T-helper 2 cell treated with Interferon-gamma antibody and Interleukin-4, amounts not matched to agents 5 μg/mL and 100 μg/mL, for 36 hours (primary cell): ENCODE measurements around the gene TMEM178B.

ENCODE experiments used
- DNase-seq: peaks from one replicate; pipeline ENCODE4 v3.0.0; 2021; ENCODE audit warnings: low spot score
- H3K27ac Mint-ChIP-seq: one replicate; pipeline ENCODE4 v1.8.0; 2021; ENCODE audit warnings: mild to moderate bottlenecking, mixed read lengths
- H3K27me3 Mint-ChIP-seq: one replicate; pipeline ENCODE4 v1.8.0; 2021; ENCODE audit warnings: low read depth, mixed read lengths
- H3K36me3 Mint-ChIP-seq: one replicate; pipeline ENCODE4 v1.8.0; 2021; ENCODE audit warnings: low read depth, mixed read lengths
- H3K4me1 Mint-ChIP-seq: one replicate; pipeline ENCODE4 v1.8.0; 2021; ENCODE audit warnings: low read depth, mixed read lengths
- H3K4me3 Mint-ChIP-seq: one replicate; pipeline ENCODE4 v1.8.0; 2022; ENCODE audit warnings: mild to moderate bottlenecking, moderate library complexity, mixed read lengths
- H3K9me3 Mint-ChIP-seq: one replicate; pipeline ENCODE4 v1.8.0; 2021; ENCODE audit warnings: mixed read lengths

TMEM178B gene

DNA sequence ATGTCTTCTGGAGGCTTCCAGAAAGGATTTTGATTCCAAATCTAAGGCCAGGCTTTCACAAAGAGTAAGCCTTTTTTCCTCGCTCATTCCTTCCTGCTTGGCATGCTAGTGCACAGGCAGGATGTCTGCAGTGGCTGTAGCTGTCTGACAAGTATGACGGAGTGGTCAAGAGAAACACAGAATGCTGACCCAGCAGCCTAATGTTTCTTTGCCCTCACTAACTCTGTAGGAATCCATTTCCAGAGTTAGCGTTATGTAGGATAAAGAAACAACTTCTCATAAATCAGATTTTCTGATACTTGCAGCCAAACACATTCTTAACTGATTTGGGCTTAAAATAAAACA, 286.5 kb downstream of the TMEM178B start:
- H3K4me1 Mint-ChIP-seq, result no peaks in the 10 kb centered on the region
- H3K36me3 Mint-ChIP-seq, result no peaks in the 10 kb centered on the region
- DNase-seq, result no peak
- H3K27me3 Mint-ChIP-seq, result no peaks in the 10 kb centered on the region
- no peak overlapping the region for H3K27ac Mint-ChIP-seq
- no peak overlapping the region for H3K4me3 Mint-ChIP-seq
- no peaks in the 10 kb centered on the region for H3K9me3 Mint-ChIP-seq

DNA sequence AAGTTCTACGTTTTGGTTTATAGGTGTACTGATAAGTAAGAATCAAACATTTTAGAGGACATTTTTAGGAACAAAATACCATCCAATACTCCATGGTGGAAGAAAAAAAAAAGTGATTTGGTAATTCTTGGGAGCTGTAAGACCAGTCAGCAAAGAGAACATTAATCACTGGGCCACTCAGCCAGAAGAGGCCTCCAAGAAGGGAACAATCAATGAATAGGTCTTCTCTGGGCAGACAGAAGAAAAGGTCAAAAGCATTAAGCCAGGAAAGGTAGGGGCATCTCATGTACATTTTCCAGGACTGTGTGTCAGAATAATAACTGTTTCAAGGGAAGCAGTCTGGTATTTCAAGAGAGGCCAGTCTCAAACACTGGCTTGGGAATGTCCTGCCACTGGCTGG, 286.9 kb downstream of the TMEM178B start:
- Mint-ChIP-seq H3K9me3 (no peaks in the 10 kb centered on the region), H3K4me1 (no peaks in the 10 kb centered on the region), H3K27me3 (no peaks in the 10 kb centered on the region), H3K27ac (no peak overlapping the region), H3K4me3 (no peak overlapping the region), H3K36me3 (no peaks in the 10 kb centered on the region)
- no peak for DNase-seq

DNA sequence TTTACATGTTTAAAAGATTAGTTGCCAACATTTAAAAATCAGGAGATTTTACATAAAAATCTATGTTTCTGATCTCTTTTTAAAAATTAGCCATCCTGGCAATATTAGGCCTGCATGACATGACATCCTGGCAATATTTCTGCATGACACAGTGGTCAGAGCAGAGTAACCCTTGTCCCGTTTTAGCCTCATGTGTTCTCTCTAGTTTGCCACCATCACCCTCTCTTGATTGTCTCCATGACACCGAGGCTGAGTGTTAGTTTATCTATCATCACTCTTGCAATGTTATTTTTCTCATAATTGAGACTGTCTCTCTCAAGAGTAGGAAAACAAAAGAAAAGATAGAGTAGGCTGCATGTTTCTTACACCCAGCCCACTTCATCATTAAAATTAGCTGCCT, 287.6 kb downstream of the TMEM178B start:
- Mint-ChIP-seq H3K36me3 (no peaks in the 10 kb centered on the region), H3K27me3 (no peaks in the 10 kb centered on the region), H3K4me3 (no peak overlapping the region), H3K9me3 (no peaks in the 10 kb centered on the region), H3K4me1 (no peaks in the 10 kb centered on the region), H3K27ac (no peak overlapping the region)
- DNase-seq, result no peak

DNA sequence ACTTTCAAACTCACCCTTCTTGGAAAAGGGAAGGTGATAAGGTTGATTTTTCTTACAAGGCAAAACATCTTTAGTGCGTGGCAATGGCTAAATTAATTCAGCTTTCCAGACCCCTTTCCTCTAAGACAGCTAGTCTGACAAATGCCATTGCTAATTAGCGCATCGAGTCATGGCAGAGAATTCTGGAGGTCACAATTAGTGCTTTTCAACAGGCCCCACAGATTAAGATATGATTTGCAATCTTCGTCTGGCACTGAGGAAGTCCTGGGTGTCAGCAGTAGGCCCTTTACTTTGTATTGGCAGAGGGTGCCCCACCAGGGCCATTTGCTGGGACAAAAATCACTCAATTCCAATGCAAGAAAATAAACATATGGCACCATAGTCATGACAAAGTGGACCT, 288.1 kb downstream of the TMEM178B start:
- Mint-ChIP-seq H3K4me3 (no peak overlapping the region), H3K36me3 (no peaks in the 10 kb centered on the region), H3K27ac (no peak overlapping the region), H3K9me3 (no peaks in the 10 kb centered on the region), H3K27me3 (no peaks in the 10 kb centered on the region), H3K4me1 (no peaks in the 10 kb centered on the region)
- DNase-seq, result no peak

DNA sequence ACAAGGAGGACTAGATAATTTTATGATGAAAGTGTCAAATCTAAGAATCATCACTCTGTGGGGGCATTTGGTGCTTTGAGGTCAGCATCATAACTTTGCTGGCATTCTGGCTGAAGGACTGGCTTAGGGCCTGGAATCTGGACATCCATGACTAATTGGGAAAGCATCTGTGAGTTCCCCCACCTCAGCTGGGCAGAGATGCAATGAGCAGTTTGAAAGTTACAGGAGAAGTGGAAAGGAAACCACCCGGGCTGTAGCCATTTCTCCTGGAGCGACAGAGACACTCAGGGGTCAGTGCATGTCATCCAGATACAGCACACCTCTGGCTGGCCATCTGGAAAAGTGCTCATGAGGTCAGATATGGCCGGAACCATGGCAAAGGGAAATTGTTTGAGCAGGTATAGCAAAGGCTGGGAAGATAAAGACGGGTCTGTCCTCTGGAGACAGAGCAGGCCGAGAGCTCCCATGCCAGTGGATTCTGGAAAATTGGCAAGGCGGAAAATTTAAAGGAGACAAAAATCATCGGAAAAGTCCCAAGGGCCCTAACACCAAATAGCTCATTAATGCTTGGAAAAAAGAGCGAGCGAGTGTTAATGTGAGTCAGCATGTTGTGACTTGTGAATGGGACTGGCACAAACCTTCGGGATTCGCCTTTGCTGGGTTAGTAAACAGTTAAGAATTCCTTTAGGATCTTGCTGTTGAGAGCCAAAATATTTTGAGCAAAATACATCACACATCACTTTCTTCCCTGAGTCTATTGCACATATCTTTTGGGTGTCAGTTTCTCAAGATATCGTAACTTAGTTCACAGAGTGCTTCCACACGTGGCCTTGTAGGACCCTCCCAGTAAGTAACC, 288.9 kb downstream of the TMEM178B start:
- Mint-ChIP-seq H3K4me3 (no peak overlapping the region), H3K27ac (no peak overlapping the region), H3K27me3 (no peaks in the 10 kb centered on the region), H3K9me3 (no peaks in the 10 kb centered on the region), H3K4me1 (no peaks in the 10 kb centered on the region), H3K36me3 (no peaks in the 10 kb centered on the region)
- DNase-seq, result no peak

DNA sequence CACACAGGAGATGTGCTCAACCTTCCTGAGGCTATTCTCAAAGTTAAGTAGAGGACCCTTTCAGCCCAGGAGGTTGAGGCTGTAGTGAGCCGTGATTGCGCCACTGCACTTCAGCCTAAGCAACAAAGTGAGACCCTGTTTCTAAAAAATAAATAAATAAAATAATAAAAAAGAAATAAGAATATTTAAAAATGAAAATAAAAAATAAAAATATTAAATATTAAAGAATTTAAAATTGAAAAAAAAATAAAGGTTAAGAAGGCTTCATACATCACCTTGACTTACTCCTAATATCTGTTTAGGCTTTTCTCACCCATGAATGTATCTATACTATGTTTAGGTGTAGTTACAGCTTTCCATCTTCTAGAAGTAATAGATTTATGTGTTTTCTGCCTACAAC, 289.9 kb downstream of the TMEM178B start:
- H3K9me3 Mint-ChIP-seq, result no peaks in the 10 kb centered on the region
- no peaks in the 10 kb centered on the region for H3K27me3 Mint-ChIP-seq
- no peak overlapping the region for H3K4me3 Mint-ChIP-seq
- no peaks in the 10 kb centered on the region for H3K36me3 Mint-ChIP-seq
- H3K4me1 Mint-ChIP-seq, result no peaks in the 10 kb centered on the region
- DNase-seq, result no peak
- no peak overlapping the region for H3K27ac Mint-ChIP-seq

DNA sequence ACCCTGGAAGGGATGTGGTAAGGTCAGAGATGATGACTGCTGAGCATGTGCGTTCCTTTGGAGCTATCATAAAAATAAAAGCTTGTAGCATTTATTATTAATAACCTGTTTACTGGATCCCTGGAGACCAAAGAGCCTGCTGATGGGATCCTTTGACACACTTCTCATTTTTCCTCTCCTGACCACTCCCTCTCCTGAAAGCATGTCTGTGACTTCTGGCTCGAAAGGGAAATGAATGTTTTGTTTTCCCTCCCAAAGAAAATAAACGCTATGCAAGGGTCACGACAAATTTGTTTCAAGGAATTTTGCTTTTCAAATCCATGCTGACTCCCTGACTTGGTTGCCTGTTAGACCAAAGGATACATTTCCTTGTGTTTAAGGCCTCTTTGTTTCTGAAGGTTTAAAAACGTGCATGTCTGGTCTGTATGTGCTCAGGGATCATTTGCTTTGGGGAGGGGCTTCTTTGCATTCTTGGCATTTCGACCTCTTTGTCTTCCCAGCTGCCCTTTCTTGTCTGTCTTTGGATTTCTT, 292.3 kb downstream of the TMEM178B start:
- Mint-ChIP-seq H3K4me1 (no peaks in the 10 kb centered on the region), H3K9me3 (no peaks in the 10 kb centered on the region), H3K4me3 (no peak overlapping the region), H3K27ac (no peak overlapping the region), H3K36me3 (no peaks in the 10 kb centered on the region), H3K27me3 (no peaks in the 10 kb centered on the region)
- DNase-seq, result no peak

DNA sequence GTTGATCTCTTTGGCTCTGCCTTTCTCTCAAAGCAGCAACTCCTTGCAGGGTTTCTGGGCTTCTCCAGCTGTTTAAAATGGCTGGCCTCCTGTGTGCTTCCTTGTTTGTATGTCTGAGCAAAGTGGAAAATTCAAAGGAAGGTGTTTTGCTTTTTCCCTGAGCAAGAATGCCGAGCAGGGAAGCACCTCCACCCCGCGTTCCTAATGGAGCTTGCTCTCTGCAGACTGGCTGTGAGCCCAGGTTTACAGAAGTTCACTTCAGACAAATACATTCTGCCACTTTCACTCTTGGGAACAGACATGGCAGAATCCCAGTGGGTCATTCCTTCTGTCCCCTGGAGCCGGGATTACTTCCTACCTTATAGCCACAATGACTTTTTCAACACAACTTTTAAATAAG, 295.6 kb downstream of the TMEM178B start:
- DNase-seq, result no peak
- Mint-ChIP-seq H3K9me3 (no peaks in the 10 kb centered on the region), H3K27ac (no peak overlapping the region), H3K36me3 (no peaks in the 10 kb centered on the region), H3K27me3 (no peaks in the 10 kb centered on the region), H3K4me3 (no peak overlapping the region), H3K4me1 (no peaks in the 10 kb centered on the region)

DNA sequence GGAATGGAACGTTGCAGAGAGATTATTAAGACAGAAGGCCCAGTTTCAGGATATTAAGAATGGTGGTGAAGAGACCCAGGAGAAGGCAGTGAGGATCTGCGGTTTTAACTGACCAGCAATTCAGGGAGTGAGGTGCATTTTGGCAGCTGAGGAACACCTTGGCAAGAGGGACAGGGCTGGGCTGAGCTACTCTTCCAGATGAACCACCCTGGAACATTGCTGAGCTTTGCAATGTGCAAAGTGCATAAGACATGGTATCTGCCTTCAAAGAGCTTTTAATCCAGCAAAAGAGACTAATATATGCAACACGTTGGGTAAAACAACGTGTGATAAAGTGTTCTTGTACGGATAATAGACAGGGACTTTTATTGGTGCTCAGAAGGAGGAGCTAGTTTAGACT, 296.3 kb downstream of the TMEM178B start:
- Mint-ChIP-seq H3K27ac (no peak overlapping the region), H3K36me3 (no peaks in the 10 kb centered on the region), H3K27me3 (no peaks in the 10 kb centered on the region), H3K4me3 (no peak overlapping the region), H3K4me1 (no peaks in the 10 kb centered on the region), H3K9me3 (no peaks in the 10 kb centered on the region)
- DNase-seq, result no peak

DNA sequence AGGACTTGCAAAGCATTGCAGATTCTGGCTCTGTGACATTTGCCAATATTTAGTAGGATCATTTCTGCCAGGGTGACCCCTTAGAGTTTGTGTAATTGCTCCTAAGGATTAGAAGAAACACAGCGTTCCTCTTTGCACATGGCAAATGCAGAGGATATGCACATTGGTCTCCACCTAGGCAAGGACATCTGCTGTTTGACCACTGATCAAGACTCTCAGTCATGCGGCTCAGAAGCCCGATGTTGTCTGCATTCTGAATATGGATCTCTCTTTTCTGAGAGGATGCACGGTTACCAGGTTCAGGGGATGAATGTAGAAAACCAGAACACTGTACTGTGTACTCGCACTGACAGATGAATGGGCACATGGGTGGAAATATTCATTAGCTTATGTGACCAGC, 296.8 kb downstream of the TMEM178B start:
- Mint-ChIP-seq H3K36me3 (no peaks in the 10 kb centered on the region), H3K27ac (no peak overlapping the region), H3K4me1 (no peaks in the 10 kb centered on the region), H3K27me3 (no peaks in the 10 kb centered on the region), H3K4me3 (no peak overlapping the region), H3K9me3 (no peaks in the 10 kb centered on the region)
- no peak for DNase-seq

DNA sequence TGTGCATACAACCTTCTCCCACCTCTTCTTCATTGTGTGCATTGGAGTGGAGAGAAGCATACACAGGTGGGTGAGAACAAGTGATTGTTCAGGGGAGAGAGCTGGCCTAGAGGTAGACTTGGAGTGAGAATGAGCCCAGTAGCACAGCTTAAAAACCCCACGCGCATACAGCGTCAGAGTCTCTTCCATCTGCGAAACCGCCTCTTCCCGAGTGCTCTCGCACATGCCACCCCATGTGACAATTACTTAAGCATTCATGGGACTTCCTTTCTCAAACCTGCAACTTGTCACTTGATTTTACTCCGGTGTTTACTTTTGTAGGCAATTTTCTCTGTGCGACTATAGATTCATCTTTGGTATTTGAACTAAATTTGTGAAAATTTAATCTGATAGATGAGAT, 300.6 kb downstream of the TMEM178B start:
- H3K27ac Mint-ChIP-seq, result no peak overlapping the region
- H3K36me3 Mint-ChIP-seq, result no peaks in the 10 kb centered on the region
- H3K4me3 Mint-ChIP-seq, result no peak overlapping the region
- no peak for DNase-seq
- H3K9me3 Mint-ChIP-seq, result no peaks in the 10 kb centered on the region
- no peaks in the 10 kb centered on the region for H3K4me1 Mint-ChIP-seq
- H3K27me3 Mint-ChIP-seq, result no peaks in the 10 kb centered on the region

DNA sequence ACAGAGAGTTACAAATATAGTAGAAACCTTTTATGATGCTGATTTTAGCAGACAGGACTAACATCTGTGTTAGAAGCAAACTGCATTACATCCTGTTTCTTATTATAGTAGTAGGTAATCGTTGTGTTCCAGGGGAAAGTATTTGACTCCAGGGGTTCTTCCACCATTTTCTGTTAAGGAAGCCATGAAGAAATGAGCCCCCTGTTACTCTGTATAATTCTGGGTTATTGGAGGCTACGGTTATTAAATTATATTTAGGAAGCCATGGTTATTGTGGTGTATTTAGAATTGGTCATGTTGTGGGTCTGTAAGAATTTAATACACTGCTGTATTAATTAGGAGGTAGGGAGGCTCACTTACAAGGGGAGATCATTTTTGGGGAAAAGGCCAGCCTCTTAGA, 301.6 kb downstream of the TMEM178B start:
- no peaks in the 10 kb centered on the region for H3K9me3 Mint-ChIP-seq
- no peaks in the 10 kb centered on the region for H3K27me3 Mint-ChIP-seq
- no peaks in the 10 kb centered on the region for H3K4me1 Mint-ChIP-seq
- no peak overlapping the region for H3K27ac Mint-ChIP-seq
- no peaks in the 10 kb centered on the region for H3K36me3 Mint-ChIP-seq
- DNase-seq, result no peak
- no peak overlapping the region for H3K4me3 Mint-ChIP-seq

DNA sequence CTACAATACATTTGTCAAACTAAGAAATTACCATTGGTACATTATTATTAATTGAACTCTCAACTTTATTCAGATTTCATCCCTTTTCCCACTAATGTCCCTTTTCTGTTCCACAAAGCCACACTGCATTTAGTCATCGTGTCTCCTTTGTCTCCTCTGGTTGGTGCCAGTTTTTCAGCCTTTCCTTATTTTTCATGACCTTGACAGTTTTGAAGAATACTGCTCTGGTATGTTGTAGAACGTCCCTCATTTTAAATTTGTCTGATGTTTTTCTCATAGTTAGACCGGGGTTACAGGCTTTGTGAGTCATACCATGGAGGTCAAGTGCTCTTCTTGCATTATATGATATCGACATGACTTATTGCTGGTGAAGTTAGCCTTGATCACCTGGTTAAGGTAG, 304.0 kb downstream of the TMEM178B start:
- DNase-seq, result no peak
- Mint-ChIP-seq H3K27me3 (peaks cover 7% of the 10 kb centered on the region), H3K36me3 (no peaks in the 10 kb centered on the region), H3K4me3 (no peak overlapping the region), H3K9me3 (no peaks in the 10 kb centered on the region), H3K4me1 (no peaks in the 10 kb centered on the region), H3K27ac (no peak overlapping the region)

DNA sequence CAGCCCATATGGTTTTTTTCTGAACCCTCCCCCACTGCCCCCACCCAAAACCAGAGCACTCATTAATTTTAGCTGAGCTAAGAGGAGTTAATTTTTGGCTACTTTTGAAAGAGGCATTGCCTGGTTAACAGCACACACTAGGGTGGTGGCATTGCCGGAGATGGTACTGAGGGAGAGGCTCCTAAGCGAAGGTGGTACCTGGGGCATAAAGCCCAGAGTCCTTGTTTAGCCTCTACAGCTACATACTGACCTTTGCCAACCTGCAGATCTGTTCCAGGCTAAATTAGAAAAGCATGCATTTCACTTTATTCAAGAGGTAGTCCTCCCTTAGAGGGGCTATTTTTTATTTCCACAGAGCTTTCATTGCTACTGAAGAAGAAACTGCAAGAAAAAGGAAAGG, 304.5 kb downstream of the TMEM178B start:
- H3K4me3 Mint-ChIP-seq, result no peak overlapping the region
- no peak overlapping the region for H3K27ac Mint-ChIP-seq
- peaks cover 7% of the 10 kb centered on the region for H3K27me3 Mint-ChIP-seq

More for the DNA sequence above, 304.5 kb downstream of the TMEM178B start:
- Mint-ChIP-seq H3K36me3 (no peaks in the 10 kb centered on the region), H3K9me3 (no peaks in the 10 kb centered on the region), H3K4me1 (no peaks in the 10 kb centered on the region)
- DNase-seq, result no peak
